CD4-positive, alpha-beta T cell treated with Interleukin-2 at 100 ng/mL for 4 hours (primary cell): Measurements from ENCODE around the gene HS3ST3A1.
"Not testable (repeated sequence)": the region's sequence is repeated elsewhere in the genome, so short reads cannot be mapped to it uniquely, and the experiment has no call there.

Experiments used
- DNase-seq: peaks from one replicate; pipeline ENCODE4 v3.0.0-alpha.2; 2020; ENCODE audit warnings: low spot score

The HS3ST3A1 gene

GRCh38 chr17:13575922-13576419, 25.8 kb downstream of the HS3ST3A1 start:
- DNase-seq = no peak

GRCh38 chr17:13575466-13575865, 26.3 kb downstream of the HS3ST3A1 start:
- no peak for DNase-seq

GRCh38 chr17:13572581-13572980, 29.1 kb downstream of the HS3ST3A1 start:
- DNase-seq = no peak

GRCh38 chr17:13569398-13570123, 32.2 kb downstream of the HS3ST3A1 start:
- no peak for DNase-seq

- DNase-seq = no peak
Measured at GRCh38 chr17:13568582-13569397, 32.9 kb downstream of the HS3ST3A1 start.

- no peak for DNase-seq
Measured at GRCh38 chr17:13563866-13564265, 37.9 kb downstream of the HS3ST3A1 start.

GRCh38 chr17:13562271-13562800, 39.4 kb downstream of the HS3ST3A1 start:
- no peak for DNase-seq

GRCh38 chr17:13561606-13562270, 40.0 kb downstream of the HS3ST3A1 start:
- DNase-seq = no peak

- no peak for DNase-seq
Measured at GRCh38 chr17:13560935-13561334, 40.8 kb downstream of the HS3ST3A1 start.

GRCh38 chr17:13558588-13558987, 43.1 kb downstream of the HS3ST3A1 start:
- no peak for DNase-seq

- no peak for DNase-seq
Measured at GRCh38 chr17:13557077-13557476, 44.7 kb downstream of the HS3ST3A1 start.

GRCh38 chr17:13554231-13554630, 47.5 kb downstream of the HS3ST3A1 start:
- DNase-seq = no peak

GRCh38 chr17:13550291-13550690, 51.4 kb downstream of the HS3ST3A1 start:
- DNase-seq = no peak

- DNase-seq = not testable (repeated sequence)
Measured at GRCh38 chr17:13548576-13548975, 53.2 kb downstream of the HS3ST3A1 start.

GRCh38 chr17:13546851-13547250, 54.9 kb downstream of the HS3ST3A1 start:
- no peak for DNase-seq

GRCh38 chr17:13545941-13546340, 55.8 kb downstream of the HS3ST3A1 start:
- no peak for DNase-seq

GRCh38 chr17:13544765-13545164, 57.0 kb downstream of the HS3ST3A1 start:
- DNase-seq = no peak

- DNase-seq = no peak
Measured at GRCh38 chr17:13544292-13544691, 57.4 kb downstream of the HS3ST3A1 start.

- DNase-seq = no peak
Measured at GRCh38 chr17:13542636-13543035, 59.1 kb downstream of the HS3ST3A1 start.

- no peak for DNase-seq
Measured at GRCh38 chr17:13541032-13541480, 60.7 kb downstream of the HS3ST3A1 start.

- DNase-seq = no peak
Measured at GRCh38 chr17:13540546-13540945, 61.2 kb downstream of the HS3ST3A1 start.

GRCh38 chr17:13539421-13539820, 62.3 kb downstream of the HS3ST3A1 start:
- DNase-seq = no peak
